T1000 (cell line): ENCODE measurements around the gene GSTA3.
"Not testable (repeated sequence)": the region's sequence is repeated elsewhere in the genome, so short reads cannot be mapped to it uniquely, and the experiment has no call there.

Experiments used
- DNase-seq: peaks from one replicate; lab custom pipeline; 2025; ENCODE audit warnings: mixed read lengths; lab: John Stamatoyannopoulos, UW

GSTA3 gene

DNA sequence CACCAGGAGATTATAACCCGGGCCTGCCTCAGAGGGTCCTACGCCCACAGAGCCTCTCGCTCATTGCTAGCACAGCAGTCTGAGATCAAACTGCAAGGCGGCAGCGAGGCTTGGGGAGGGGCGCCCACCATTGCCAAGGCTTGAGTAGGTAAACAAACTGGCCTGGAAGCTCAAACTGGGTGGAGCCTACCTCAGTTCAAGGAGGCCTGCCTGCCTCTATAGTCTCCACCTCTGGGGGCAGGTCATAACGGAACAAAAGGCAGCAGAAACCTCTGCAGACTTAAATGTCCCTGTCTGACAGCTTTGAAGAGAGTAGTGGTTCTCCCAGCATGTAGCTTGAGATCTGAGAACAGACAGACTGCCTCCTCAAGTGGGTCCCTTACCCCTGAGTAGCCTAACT, 48.3 kb downstream of the GSTA3 start:
- DNase-seq = not testable (repeated sequence)

- no peak for DNase-seq
Measured at GRCh38 chr6:52858416-52858815, 51.1 kb downstream of the GSTA3 start.

DNA sequence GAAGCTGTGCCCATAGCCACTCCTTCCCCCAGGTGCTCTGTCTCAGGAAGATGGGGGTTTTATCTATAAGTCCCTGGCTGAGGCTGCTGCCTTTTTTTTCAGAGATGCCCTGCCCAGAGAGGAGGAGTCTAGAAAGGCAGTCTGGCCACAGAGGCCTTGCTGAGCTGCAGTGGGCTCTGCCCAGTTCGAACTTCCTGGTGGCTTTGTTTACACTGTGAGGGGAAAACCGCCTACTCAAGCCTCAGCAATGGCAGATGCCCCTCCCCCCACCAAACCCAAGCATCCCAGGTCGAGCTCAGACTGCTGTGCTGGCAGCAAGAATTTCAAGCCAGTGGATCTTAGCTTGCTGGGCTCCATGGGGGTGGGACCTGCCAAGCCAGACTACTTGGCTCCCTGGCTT, 53.4 kb downstream of the GSTA3 start:
- peak; percentile 56 for DNase-seq

DNA sequence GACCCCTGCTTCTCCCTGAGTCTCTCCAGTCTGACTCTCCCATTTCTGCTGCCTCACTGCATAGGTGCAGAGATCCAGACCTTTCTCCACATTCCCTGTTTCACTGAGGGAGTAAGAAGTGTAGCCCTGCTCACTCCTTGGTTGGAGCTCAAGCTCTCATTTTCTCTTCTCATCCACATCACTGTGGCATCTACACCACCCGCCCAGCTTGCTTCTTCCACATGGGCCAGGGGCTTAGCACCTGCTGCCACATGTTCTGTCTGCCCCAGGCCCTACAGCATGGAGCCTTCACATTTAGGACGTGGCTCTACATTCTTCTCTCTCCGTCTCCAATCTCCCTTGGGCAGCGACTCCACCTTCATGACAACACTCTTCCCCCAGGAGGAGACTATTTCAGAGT, 60.4 kb downstream of the GSTA3 start:
- DNase-seq = no peak
